ENCODE data around the gene CORT.
"Not testable (repeated sequence)": the region's sequence is repeated elsewhere in the genome, so short reads cannot be mapped to it uniquely, and the experiment has no call there.

Gene CORT

DNA sequence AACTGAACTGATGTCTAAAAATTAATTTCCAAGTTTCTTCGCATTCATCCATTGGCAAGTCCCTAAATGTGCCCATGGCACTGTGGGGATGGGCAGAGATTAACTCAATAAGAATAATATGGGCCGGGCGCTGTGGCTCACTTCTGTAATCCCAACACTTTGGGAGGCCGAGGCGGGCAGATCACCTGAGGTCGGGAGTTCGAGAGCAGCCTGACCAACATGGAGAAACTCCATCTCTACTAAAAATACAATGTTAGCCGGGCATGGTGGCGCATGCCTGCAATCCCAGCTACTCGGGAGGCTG is 24.4 kb downstream of the CORT start:
- DNase-seq: not testable (repeated sequence)

- peak; percentile 18 to 87 (median 72) for DNase-seq
Measured at GRCh38 chr1:10474613-10475507, 25.0 kb downstream of the CORT start, which contains the start of gene PEX14. TSS of gene PEX14 (plus strand) at chr1:10474950. CDS start at chr1:10474967, 17 bp downstream.

DNA sequence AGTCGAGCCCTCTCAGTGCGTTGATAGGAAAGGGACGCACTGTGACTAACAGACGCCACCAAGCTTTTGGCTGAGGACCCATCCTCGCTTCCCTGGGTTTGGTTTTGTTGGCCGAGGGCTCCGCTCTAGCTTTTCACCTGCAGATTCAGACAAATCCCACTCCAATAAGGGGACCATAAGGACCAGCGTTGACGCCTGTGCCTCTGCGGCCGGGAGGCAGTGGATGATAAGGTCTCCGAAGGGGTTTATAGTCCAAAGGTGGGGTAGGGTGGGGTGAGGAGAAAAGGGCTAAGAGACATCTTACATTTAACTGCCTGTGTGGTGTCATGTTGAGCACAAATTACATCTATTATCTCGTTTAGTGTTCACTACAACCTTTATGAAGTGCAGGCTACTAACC is 25.7 kb downstream of the CORT start:
- peak in 2 of 56 donors; percentile 38 to 40 for DNase-seq

- no peak for DNase-seq
Measured at GRCh38 chr1:10479296-10479695, 29.5 kb downstream of the CORT start.

DNA sequence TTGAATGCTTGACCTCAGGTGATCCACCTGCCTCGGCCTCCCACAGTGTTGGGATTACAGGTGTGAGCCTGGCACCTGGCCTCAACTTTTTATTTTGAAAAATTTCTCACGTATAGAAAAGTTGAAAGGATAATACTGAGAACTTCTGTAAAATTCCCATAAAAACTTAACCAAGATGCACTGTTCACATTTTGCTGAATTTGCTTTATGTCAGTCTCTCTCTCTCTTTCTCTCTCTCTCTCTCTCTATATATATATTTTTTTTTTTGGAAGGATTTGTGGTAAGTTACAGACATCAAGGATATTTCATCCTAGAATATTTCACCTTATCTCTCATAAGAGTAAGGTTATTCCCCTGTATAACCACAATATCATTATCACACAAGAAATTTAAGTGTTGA is 30.8 kb downstream of the CORT start:
- DNase-seq: no peak

GRCh38 chr1:10484521-10484920 is 34.7 kb downstream of the CORT start:
- DNase-seq: no peak

- DNase-seq: no peak
Measured at GRCh38 chr1:10489291-10490055, 39.6 kb downstream of the CORT start.

DNA sequence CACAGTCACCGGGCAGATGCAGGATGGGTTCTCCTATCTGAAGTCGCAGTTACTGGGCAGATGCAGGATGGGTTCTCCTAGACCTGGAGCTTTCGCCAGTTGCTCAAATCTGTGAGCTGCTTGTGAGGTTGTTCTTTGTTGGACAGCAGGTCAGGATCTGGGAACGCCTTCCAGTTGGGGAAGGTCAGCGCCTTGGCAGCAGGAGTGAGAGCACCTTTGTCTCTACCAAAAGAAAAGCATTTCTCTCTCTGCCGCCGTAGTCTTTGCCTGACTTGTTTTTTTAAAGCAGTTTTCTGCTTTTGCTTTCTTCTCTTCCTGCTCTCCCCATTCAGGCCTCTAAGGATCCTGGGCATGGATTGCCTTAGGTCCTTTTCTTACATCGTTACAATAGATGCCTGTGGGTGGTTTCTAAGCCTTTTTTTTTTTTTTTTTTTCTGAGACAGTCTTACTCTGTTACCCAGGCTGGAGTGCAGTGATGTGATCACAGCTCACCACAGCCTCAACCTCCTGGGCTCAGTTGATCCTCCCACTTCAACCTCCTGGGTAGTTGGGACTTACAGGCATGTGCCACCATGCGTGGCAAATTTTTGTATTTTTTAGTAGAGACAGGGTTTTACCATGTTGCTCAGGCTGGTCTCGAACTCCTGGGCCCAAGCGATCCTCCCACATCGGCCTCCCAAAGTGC is 40.6 kb downstream of the CORT start:
- DNase-seq: no peak

DNA sequence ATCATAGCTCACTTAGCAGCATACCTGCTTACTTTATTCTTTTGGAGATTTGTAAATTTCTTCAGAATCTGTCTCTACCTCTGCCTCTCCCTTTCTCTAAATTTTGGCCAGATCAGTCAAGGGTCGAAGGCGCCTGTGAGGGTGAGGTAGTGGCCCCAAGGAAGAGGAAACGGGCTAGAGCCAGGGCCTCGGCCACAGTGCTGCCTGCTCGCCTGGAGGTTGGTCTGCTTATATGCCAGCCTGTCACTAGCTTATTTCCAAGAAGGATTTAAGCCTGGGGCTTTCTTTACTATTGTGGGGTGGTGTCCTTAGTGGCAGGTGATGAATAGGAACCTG is 44.6 kb downstream of the CORT start:
- no peak for DNase-seq

DNA sequence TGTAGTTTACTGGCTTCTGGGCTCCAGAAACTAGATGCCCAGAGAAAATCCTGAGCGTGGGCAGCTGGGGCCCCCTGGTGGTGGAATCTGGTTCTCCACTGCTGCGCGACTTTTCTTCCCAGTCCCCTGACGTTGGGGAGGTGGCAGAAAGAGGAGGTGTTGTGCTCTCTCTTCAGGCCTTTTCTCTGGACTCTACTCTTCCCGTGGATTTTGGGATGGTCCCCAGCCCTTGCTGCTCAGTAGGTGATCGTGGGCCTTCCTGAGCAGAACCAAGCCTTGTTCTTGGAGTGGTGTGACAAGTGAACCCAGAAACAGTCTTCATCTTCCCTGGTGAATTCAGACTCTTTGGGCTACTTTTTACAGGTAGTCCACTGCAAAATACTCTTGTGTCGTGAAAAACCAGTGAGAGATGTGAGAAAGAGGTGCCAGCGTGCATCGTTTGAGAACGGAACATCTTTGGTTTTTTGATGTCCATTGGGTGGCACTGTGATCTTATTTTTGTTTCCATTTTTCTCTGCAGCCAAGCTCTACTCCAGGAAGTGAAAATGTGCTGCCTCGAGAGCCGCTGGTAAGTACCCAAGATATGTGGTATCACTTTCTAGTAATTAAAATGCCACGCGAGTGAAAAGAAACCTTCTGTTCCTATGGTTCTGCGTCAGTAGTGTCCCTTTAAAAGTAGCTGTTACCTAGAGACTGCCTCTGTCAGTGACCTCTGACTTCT is 45.1 kb downstream of the CORT start:
- peak in 52 of 56 donors; percentile 9 to 88 (median 52) for DNase-seq

DNA sequence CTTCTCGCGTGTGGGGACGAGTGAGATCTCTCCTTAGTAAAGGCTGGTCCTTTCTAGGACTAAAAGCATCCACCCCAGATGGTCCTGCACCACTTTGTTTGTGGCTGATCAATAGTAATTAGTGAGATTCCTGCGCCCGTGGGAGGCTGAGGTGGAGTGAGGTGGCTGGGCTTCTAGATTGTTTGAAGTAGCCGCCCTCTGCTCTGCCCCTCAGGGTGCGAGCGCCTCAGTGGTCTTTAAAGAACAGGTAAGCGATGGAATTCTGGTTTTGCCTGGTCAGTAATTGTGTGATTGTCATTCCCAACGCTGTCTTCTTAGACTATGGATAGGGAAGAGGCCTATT is 45.6 kb downstream of the CORT start:
- no peak for DNase-seq

DNA sequence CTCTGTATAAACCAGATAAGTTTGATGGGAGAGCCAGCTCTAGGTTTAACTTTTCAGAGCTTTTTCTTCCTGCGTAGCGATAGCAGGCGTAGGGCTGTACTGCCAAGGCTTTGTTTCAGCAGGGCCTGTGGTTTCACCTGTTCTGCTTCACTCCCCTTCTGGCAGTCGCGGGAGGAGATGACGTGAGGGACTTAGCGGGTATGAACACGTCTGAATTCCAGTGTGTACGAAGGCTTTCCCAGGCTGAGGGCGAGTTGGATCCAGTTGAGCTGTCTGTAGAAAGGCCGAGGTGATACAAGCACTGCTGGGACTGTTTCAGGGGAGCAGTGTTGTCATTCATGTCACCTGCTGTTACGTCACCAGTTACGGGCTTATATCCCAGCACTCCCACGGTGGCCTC is 46.1 kb downstream of the CORT start:
- no peak for DNase-seq

- no peak for DNase-seq
Measured at GRCh38 chr1:10497109-10497508, 47.3 kb downstream of the CORT start.

- no peak for DNase-seq
Measured at GRCh38 chr1:10498231-10498630, 48.4 kb downstream of the CORT start.

Data from amygdala (tissue), 56 donors.